Right cardiac atrium (tissue), 5 donors: ENCODE data around the gene KCTD6. TPM values are rescaled to one million over a fixed set of nuclear protein-coding genes. Genes with fewer than 3 reads are reported as not detected.
A peak's percentile ranks its signal among the peaks of the same experiment; 100 is the strongest.

Experiments
- ATAC-seq, 2 donors: fragments of 200-7000 bp; cut with Tn5 transposase; one replicate each; pipeline versions ENCODE4 v1.8.0 to v1.9.1; 2020; ENCODE audit warnings: moderate library complexity in 2 of 2, mild to moderate bottlenecking in 1 of 2
- DNase-seq, 3 donors: peaks; one replicate each; pipeline ENCODE4 v3.0.0-alpha.2; 2020
- H3K27ac ChIP-seq: one replicate; pipeline ENCODE4 v1.5.1; 2013; ENCODE audit warnings: mild to moderate bottlenecking, low read length, control low read depth, moderate library complexity
- H3K27me3 ChIP-seq: one replicate; pipeline ENCODE4 v1.6.1; 2013; ENCODE audit not compliant: control insufficient read depth, insufficient read depth
- H3K4me1 ChIP-seq: one replicate; pipeline ENCODE4 v1.6.1; 2013; ENCODE audit warnings: low read length; ENCODE audit not compliant: control insufficient read depth, insufficient read depth
- H3K4me3 ChIP-seq: one replicate; pipeline ENCODE4 v1.5.1; 2013; ENCODE audit warnings: low read length, control low read depth
- H3K9me3 ChIP-seq: one replicate; pipeline ENCODE4 v1.6.1; 2013; ENCODE audit warnings: low read length; ENCODE audit not compliant: control insufficient read depth
- WGBS: extraction: QIAGEN DNeasy Blood & Tissue Kit; methylation state at CpG from one replicate; pipeline ENCODE4 v1.1.7; 2013; 5-methylcytosine and 5-hydroxymethylcytosine counted together
- intact Hi-C, 4 donors: fragments of 100-400 bp; cut with DNase I; formaldehyde crosslinking; loops; one replicate each; pipeline versions ENCODE4 v1.11.0 to v1.14.0; 2022 to 2023
- polyA plus RNA-seq: library from polyadenylated mRNA; stranded (reverse); fragments of 200-250 nt; gene quantifications from one replicate; pipeline ENCODE4 v1.2.3, GENCODE V29; 2013
- total RNA-seq, 4 donors: library from RNA; stranded (reverse); fragmentation: NEBNext Ultra II Directional; extraction: Animal tissue kit (Norgen Biotek cat#: 25700); gene quantifications; one replicate each; pipeline ENCODE4 v1.2.1, GENCODE V29; 2021
- donor health status: healthy with polysubstance abuse.
- donor health status: DM: no; HTN: yes; CAD: no.
- donor health status: DM: no; HTN: no; CAD: no.
- donor health status: DM: no; HTN: yes; CAD: no; lungs with severe emphysema.
- donor health status: DM: yes; HTN: yes; CAD: no.

KCTD6 gene
- total and polyA plus RNA-seq, 5 donors, result 8.0 to 10.3 (median 8.4) TPM

GRCh38 chr3:58485801-58486435 is 6.0 kb upstream of the KCTD6 start:
- intact Hi-C loops, result no loop called here
- DNase-seq, result no peak
- Histone ChIP-seq H3K27ac (no peak overlapping the region), H3K4me1 (peaks cover 5% of the 10 kb centered on the region), H3K27me3 (no peaks in the 10 kb centered on the region), H3K4me3 (no peak overlapping the region), H3K9me3 (no peaks in the 10 kb centered on the region)
- ATAC-seq, result no peak
- WGBS, result 85% methylated on average over 6 of the region's 6 CpGs

- intact Hi-C loops, result no loop called here
- DNase-seq (peak; percentile 55 to 78 (median 69)), ATAC-seq (no peak)
- H3K9me3 ChIP-seq, result no peaks in the 10 kb centered on the region
- no peak overlapping the region for H3K4me3 ChIP-seq
- peaks cover 5% of the 10 kb centered on the region for H3K4me1 ChIP-seq
- H3K27ac ChIP-seq, result no peak overlapping the region
- 63% methylated on average over 18 of the region's 18 CpGs for WGBS
- H3K27me3 ChIP-seq, result no peaks in the 10 kb centered on the region
Observed at GRCh38 chr3:58487140-58487886, 4.6 kb upstream of the KCTD6 start.

- H3K27me3 ChIP-seq, result no peaks in the 10 kb centered on the region
- H3K4me1 ChIP-seq, result peaks cover 5% of the 10 kb centered on the region
- 29% methylated on average over 2 of the region's 2 CpGs for WGBS
- no peak overlapping the region for H3K27ac ChIP-seq
- no peaks in the 10 kb centered on the region for H3K9me3 ChIP-seq
- DNase-seq (no peak), ATAC-seq (no peak)
- no peak overlapping the region for H3K4me3 ChIP-seq
- intact Hi-C loops, result no loop called here
Observed at GRCh38 chr3:58488967-58489366, 2.9 kb upstream of the KCTD6 start.

GRCh38 chr3:58490860-58491501 is 915 bp upstream of the KCTD6 start:
- DNase-seq (peak; percentile 32 to 80 (median 67)), ATAC-seq (peak; percentile 6 to 16)
- Histone ChIP-seq H3K9me3 (no peaks in the 10 kb centered on the region), H3K27ac (peak overlapping the region; percentile 63), H3K27me3 (no peaks in the 10 kb centered on the region), H3K4me1 (no peaks in the 10 kb centered on the region), H3K4me3 (peak overlapping the region; percentile 44)
- 65% methylated on average over 19 of the region's 19 CpGs for WGBS
- intact Hi-C loops, result loop anchor here in 2 of 4 donors (5.0 to 10.0 kb wide), 2 partner anchors 159 to 166 kb away; partner anchors contain the start of gene PXK (in 1 of the 2)

- no peak for DNase-seq
- H3K27ac ChIP-seq, result peak overlapping the region; percentile 84
- peak overlapping the region; percentile 99 for H3K4me3 ChIP-seq
- intact Hi-C loops, result loop anchor here in 2 of 4 donors (5.0 to 10.0 kb wide), 2 partner anchors 160 to 168 kb away; partner anchors contain the start of gene PXK (in 1 of the 2)
- no peak for ATAC-seq
- peaks cover 2% of the 10 kb centered on the region for H3K4me1 ChIP-seq
- WGBS, result under 1% methylated on average over 15 of the region's 15 CpGs
- H3K9me3 ChIP-seq, result no peaks in the 10 kb centered on the region
- H3K27me3 ChIP-seq, result no peaks in the 10 kb centered on the region
Observed at GRCh38 chr3:58492494-58492905, 604 bp downstream of the KCTD6 start.

- ATAC-seq, result no peak
- no peak for DNase-seq
- H3K27me3 ChIP-seq, result no peaks in the 10 kb centered on the region
- 59% methylated on average over 3 of the region's 3 CpGs for WGBS
- intact Hi-C loops, result loop anchor here in 2 of 4 donors (5.0 to 10.0 kb wide), 2 partner anchors 162 to 169 kb away; partner anchors contain the start of gene PXK (in 1 of the 2)
- peaks cover 2% of the 10 kb centered on the region for H3K4me1 ChIP-seq
- no peak overlapping the region for H3K4me3 ChIP-seq
- no peaks in the 10 kb centered on the region for H3K9me3 ChIP-seq
- H3K27ac ChIP-seq, result no peak overlapping the region
Observed at GRCh38 chr3:58494107-58494506, 2.2 kb downstream of the KCTD6 start.

GRCh38 chr3:58495101-58495500 is 3.2 kb downstream of the KCTD6 start:
- intact Hi-C loops, result loop anchor here in 1 of 4 donors (10.0 kb wide), 1 partner anchor 170 kb away; no protein-coding TSS in a partner anchor
- H3K4me1 ChIP-seq, result peaks cover 2% of the 10 kb centered on the region
- H3K9me3 ChIP-seq, result no peaks in the 10 kb centered on the region
- H3K4me3 ChIP-seq, result no peak overlapping the region
- no peaks in the 10 kb centered on the region for H3K27me3 ChIP-seq
- no peak overlapping the region for H3K27ac ChIP-seq
- DNase-seq (no peak), ATAC-seq (no peak)
- 80% methylated on average over 3 of the region's 3 CpGs for WGBS

- Histone ChIP-seq H3K4me3 (no peak overlapping the region), H3K27ac (no peak overlapping the region), H3K27me3 (no peaks in the 10 kb centered on the region), H3K4me1 (peaks cover 2% of the 10 kb centered on the region), H3K9me3 (no peaks in the 10 kb centered on the region)
- WGBS, result 65% methylated on average over 5 of the region's 5 CpGs
- ATAC-seq (no peak), DNase-seq (no peak)
- intact Hi-C loops, result loop anchor here in 1 of 4 donors (10.0 kb wide), 1 partner anchor 172 kb away; no protein-coding TSS in a partner anchor
Observed at GRCh38 chr3:58496206-58496857, 4.4 kb downstream of the KCTD6 start.

GRCh38 chr3:58497097-58497496 is 5.2 kb downstream of the KCTD6 start:
- no peak overlapping the region for H3K4me3 ChIP-seq
- DNase-seq, result no peak
- peaks cover 2% of the 10 kb centered on the region for H3K4me1 ChIP-seq
- no peaks in the 10 kb centered on the region for H3K27me3 ChIP-seq
- H3K9me3 ChIP-seq, result no peaks in the 10 kb centered on the region
- 13% methylated on average over 1 of the region's 1 CpG for WGBS
- intact Hi-C loops, result loop anchor here in 1 of 4 donors (10.0 kb wide), 1 partner anchor 172 kb away; no protein-coding TSS in a partner anchor
- H3K27ac ChIP-seq, result no peak overlapping the region
- peak in 1 of 2 donors; percentile 46 for ATAC-seq

- intact Hi-C loops, result no loop called here
- WGBS, result 28% methylated on average over 1 of the region's 1 CpG
- no peak for DNase-seq
Observed at GRCh38 chr3:58502872-58503271, 11.0 kb downstream of the KCTD6 start.

More at GRCh38 chr3:58502872-58503271, 11.0 kb downstream of the KCTD6 start:
- Histone ChIP-seq H3K4me1 (no peaks in the 10 kb centered on the region), H3K4me3 (no peak overlapping the region), H3K27ac (no peak overlapping the region), H3K9me3 (no peaks in the 10 kb centered on the region), H3K27me3 (no peaks in the 10 kb centered on the region)
- ATAC-seq, result no peak
